Suppressor macrophage (primary cell): ENCODE results near the gene GNB1L.
A peak's percentile ranks its signal among the peaks of the same experiment; 100 is the strongest.
"Not testable (repeated sequence)": the region's sequence is repeated elsewhere in the genome, so short reads cannot be mapped to it uniquely, and the experiment has no call there.

Experiments used
- DNase-seq, 4 experiments: peaks; one replicate each; pipeline ENCODE4 v3.0.0-alpha.2; 2020 to 2022

GNB1L gene

GRCh38 chr22:19843107-19843856 is 11.4 kb downstream of the GNB1L start:
- DNase-seq = peak in 1 of 4 experiments; percentile 20

GRCh38 chr22:19842393-19843106 is 12.1 kb downstream of the GNB1L start:
- DNase-seq = no peak

DNA sequence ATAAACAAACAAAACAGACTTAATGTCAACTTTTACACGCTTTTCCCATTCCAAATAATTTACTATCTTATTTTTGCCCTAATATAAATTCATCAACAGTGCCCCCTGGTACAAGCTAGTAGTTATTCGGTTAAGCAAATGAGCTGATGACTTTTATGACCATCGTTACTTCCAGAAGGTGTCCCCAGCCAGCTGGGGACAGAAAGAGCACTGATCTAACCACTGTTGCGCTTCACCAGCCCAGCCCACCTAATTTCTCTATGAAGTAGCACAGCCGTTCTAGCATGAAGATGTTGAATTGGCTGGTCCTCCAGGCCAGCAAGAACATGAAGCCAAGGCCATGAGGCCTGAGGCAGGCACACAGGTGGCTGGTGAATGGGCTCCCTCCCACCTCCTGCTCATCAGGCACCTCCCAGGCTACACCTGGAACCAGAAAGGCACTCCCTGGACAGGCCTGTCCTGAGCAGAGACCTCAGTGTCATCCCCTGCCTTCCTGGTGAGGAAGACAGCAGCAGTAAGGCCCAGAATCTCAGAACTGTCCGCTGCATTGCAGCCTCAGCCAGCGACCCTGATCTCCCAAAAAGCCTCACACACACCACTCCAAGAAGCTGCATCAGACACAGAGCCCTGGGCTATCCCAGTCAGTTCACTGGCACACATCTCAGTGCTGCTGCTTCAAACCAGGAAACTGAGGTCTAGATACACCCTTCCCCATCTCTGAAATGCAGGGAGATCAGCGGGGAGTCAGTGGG is 12.9 kb downstream of the GNB1L start:
- no peak for DNase-seq

DNA sequence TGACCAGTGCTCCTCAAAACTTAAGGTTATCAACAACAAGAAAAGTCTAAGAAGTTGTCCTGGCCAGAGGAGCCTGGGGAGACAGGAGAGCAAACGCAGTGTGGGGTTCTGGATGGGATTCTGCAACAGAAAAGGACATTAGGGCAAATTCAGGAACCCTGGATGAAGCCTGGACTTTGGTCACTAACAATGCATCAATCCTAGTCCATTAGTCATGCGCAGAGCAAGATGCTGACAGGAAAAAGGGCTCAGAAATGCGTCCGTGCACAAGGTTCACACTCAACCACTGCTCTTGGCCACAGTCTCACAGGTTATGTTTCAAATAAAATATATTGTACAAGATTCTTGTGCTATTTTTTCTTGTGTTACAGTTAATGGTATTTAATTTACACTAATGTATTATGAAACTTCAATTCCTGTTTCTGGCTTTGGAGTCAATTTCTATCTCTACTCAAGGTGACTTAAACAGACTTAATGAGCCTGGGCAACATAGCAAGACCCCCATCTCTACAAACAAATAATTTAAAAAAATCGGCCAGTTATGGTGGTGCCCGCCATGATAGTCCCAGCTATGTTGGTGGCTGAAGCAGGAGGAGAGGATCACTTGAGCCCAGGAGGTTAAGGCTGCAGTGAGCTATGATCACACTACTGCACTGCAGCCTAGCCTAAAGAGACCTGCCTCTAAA is 13.6 kb downstream of the GNB1L start:
- no peak for DNase-seq

- DNase-seq = no peak
Observed at GRCh38 chr22:19840059-19840458, 14.6 kb downstream of the GNB1L start.

- no peak for DNase-seq
Observed at GRCh38 chr22:19837915-19838314, 16.8 kb downstream of the GNB1L start.

DNA sequence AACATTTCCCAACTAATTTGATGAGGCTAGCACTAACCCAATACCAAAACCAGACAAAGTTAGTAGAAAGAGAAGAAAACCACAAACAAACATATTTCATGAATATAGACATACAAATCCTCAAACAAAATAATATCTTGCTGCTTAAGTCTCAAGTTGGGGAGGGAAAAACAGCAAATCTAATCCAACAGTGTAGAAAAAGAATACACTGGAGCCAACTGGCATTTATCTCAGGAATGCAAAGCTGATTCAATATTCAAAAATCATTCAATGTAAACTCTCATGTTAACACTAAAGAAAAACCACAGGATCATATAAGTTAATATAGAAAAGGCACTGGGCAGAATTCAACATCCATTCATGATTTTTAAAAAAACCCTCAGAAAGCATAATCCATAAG is 18.2 kb downstream of the GNB1L start:
- no peak for DNase-seq

DNA sequence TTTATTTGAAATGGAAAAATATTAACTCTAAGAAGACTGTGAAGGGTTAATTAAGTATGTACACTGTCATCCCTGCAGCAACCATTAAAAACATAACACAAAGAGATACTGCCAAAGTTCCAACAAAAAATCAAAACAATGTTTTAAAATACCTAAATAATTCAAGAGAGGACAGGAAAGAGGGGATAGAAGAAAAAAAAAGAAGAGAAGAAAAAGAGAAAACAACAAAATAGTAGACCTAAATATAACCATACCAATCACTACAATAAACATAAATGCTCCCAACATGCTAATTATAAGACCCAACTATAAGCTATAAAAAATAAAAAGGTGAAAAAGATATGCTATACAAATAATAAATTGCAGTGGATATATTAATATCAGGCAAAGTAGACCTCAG is 20.1 kb downstream of the GNB1L start:
- DNase-seq = no peak

DNA sequence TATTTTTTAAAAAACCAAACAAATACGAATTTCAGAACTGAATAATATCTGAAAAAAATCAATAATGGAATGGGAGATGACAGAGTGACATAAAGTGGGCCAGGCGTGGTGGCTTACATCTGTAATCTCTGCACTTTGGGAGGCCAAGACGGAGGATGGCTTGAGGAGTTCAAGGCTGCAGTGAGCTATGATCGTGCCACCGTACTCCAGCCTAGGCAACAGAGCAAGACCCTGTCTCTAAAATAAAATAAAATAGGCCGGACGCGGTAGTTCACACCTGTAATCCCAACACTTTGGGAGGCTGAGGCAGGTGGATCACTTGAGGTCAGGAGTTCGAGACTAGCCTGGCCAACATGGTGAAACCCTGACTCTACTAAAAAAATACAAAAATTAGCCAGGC is 21.3 kb downstream of the GNB1L start:
- not testable (repeated sequence) for DNase-seq

DNA sequence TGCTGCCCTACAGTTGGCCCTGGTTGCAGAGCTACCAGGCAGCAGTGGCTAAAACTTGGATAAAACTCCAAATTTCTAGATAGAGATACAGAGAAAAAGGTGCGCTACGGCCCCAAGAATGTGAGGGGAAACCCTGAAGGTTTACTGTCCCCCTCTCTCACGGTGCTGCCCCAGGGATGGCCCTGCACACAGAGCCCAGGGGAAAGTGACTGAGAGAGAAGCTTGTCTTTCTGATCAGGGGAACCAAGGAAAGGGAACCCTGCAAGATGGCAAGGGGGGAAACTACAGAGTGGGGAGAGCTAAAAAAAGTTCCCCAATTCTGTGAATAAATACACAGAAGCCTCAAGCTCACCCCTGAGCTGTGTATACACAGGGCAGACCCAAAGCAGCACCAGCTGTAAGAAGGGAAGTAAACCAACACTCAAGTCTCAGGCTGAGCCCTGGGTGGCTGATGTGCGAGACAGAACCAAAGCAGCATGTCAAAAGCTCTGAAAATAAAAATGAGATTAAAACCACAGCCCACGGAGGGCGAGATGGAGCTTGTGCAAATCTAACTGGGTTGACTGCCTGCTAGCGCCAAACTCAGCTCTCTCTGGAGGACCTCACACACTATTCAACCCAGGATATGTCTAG is 22.1 kb downstream of the GNB1L start:
- peak in 3 of 4 experiments; percentile 23 to 40 (median 28) for DNase-seq

- DNase-seq = not testable (repeated sequence)
Observed at GRCh38 chr22:19831979-19832378, 22.7 kb downstream of the GNB1L start.

DNA sequence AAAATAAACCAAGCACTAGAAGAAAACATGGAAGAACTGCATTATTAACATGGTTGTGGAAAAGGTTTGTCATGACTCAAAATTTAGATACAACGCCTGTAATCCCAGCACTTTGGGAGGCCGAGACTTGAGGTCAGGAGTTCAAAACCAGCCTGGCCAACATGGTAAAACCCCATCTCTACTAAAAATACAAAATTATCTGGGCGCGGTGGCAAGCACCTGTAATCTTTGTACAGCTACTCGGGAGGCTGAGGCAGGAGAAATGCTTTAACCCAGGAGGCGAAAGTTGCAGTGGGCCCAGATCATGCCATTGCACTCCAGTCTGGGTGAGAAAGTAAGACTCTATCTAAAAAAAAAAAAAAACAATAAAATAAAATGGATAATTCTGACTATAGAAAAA is 23.7 kb downstream of the GNB1L start:
- DNase-seq = no peak

DNA sequence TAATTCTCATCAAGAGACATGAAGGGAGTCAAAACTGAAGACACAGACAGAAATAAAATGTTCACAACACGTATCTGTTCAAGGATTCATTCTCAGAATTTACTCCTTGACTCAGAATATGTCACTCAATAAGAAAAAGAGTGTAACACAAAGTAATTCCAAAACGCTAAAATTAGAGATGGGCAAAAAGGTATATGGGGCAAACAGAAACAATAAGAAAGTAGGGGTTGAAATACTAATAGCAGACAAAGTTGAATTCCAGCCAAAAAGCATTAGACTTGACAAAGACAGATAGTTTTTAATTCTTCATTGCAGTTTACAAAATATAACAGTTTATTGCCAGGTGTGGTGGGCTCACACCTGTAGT is 26.7 kb downstream of the GNB1L start:
- DNase-seq = no peak

- DNase-seq = no peak
Observed at GRCh38 chr22:19827341-19828034, 27.2 kb downstream of the GNB1L start.

DNA sequence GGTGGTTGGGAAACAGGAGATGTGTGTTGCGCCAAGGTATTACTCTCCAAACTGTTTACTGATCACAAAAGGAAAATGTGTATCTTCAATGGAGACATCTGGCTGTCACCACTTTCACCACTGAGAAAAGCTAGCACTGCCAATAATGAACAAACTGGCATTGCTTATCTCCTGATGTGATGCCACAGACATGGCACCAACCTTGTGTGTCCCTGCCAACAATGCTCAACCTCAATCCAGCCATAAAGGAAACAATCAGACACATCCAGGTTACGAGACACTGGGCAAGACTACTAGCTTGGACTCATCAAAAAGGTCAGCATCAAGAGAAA is 28.1 kb downstream of the GNB1L start:
- DNase-seq = no peak

GRCh38 chr22:19825904-19826618 is 28.6 kb downstream of the GNB1L start:
- DNase-seq = peak in 1 of 4 experiments; percentile 14

DNA sequence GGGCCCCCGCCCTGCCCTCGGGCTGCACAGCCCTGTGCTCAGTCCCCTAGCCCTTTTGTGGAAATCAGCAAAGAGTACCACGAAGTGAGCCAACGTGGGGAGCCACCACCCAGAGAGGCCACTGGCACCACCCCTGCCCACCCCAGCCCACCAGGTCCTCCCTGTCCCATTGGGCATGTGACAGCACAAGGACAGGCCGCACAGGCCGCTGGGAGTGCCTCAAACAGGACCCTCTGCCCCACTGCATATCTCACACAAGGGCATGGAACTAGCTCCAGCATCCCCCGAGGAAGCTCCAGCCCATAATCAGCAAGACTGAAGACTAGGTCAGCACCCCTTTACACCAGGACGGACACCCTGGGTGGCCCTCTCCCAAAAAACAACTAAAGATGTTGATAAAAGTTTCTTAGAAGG is 29.7 kb downstream of the GNB1L start:
- DNase-seq = no peak

GRCh38 chr22:19824212-19824925 is 30.3 kb downstream of the GNB1L start:
- DNase-seq = peak in 3 of 4 experiments; percentile 18 to 63 (median 43)

- DNase-seq = peak in 1 of 4 experiments; percentile 8
Observed at GRCh38 chr22:19823902-19824211, 30.8 kb downstream of the GNB1L start.

- DNase-seq = no peak
Observed at GRCh38 chr22:19823191-19823901, 31.3 kb downstream of the GNB1L start.
